Measurements from ENCODE around the gene SPC24.

DNA sequence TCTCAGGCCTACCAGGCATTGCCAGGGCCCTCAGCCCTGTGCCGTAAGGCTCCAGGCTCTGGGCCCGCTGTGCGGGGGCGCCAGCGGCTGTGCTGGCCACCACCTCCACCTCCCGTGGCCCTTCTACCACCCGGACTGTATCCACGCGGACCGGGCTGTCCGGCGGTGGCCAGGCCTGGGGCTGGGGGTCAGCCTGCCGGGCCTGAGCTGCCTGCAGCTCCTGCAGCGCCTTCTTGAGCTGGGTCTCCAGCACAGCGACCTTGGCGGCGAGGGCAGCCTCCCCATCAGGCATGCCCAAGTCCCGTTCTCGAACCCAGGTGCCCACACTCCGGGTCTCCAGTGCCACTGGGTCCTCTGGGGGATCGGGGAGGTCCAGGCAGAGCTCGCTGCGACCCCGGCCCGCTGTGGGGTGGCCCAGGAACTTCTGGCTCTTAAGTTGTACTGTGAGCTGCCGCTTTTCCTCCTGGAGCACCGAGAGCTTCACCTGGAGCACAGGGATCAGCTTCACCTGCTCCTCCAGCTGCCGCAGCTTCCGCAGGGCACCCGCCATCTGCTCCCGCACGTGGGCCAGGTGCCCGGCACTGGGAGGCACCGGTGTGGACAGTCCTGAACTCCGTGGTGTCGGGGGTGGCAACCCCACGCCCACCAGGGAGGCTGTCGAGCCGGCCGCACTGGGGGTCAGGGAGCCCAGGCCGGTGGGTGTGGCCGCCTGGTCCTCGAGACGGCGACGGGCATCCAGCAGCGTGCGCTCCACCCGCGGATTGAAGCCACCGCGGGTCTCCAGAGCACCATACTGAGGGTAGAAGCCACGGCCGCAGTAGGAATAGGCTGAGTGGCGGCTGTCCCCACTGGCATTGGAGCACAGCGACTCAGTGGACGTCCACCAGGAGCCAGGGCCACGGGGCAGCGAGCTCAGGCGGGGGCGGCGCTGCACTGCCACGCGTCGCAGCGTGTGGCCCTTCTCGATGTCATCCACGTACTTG lies 37.7 kb upstream of the SPC24 start:
- TF ChIP-seq, protein P1, sequence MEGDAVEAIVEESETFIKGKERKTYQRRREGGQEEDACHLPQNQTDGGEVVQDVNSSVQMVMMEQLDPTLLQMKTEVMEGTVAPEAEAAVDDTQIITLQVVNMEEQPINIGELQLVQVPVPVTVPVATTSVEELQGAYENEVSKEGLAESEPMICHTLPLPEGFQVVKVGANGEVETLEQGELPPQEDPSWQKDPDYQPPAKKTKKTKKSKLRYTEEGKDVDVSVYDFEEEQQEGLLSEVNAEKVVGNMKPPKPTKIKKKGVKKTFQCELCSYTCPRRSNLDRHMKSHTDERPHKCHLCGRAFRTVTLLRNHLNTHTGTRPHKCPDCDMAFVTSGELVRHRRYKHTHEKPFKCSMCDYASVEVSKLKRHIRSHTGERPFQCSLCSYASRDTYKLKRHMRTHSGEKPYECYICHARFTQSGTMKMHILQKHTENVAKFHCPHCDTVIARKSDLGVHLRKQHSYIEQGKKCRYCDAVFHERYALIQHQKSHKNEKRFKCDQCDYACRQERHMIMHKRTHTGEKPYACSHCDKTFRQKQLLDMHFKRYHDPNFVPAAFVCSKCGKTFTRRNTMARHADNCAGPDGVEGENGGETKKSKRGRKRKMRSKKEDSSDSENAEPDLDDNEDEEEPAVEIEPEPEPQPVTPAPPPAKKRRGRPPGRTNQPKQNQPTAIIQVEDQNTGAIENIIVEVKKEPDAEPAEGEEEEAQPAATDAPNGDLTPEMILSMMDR (IDR thresholded peaks at IDR 0.05): no peak
- TF ChIP-seq EP300 (IDR thresholded peaks at IDR 0.05): no peak
